PC-9 (cell line): ENCODE data around the gene ACVR1. TPM values are rescaled to one million over a fixed set of nuclear protein-coding genes. Genes with fewer than 3 reads are reported as not detected.

Source experiments
- BruUV-seq: library from RNA; stranded (reverse); fragments of 400-500 nt; replicated peaks from 2 replicates; lab custom pipeline; 2021; lab: Mats Ljungman, UMichigan
- CTCF ChIA-PET: fragments of 300-600 bp; sonication (Branson Sonifier 250); formaldehyde crosslinking; loops from one replicate; lab custom pipeline; 2022; ENCODE audit warnings: antibody characterized with exemption; lab: Charles Lee
- POLR2A ChIA-PET: fragments of 300-600 bp; sonication (Branson Sonifier 250); formaldehyde crosslinking; loops from one replicate; lab custom pipeline; 2022; ENCODE audit warnings: antibody characterized with exemption; ENCODE audit not compliant: unreplicated experiment; lab: Charles Lee
- DNase-seq, 2 experiments: peaks; one replicate each; pipeline versions ENCODE4 v3.0.0 to v3.0.0-alpha.2; 2015 to 2022; ENCODE audit warnings: mixed read lengths in 1 of 2
- H2AFZ ChIP-seq: fragments of 200-600 bp; sonication (generic); 2 replicates; pipeline ENCODE4 v1.8.1; 2017; ENCODE audit warnings: antibody characterized with exemption
- H3F3A ChIP-seq: fragments of 200-600 bp; sonication (generic); 2 replicates; pipeline ENCODE4 v1.8.1; 2017; ENCODE audit warnings: antibody characterized with exemption, mild to moderate bottlenecking, low read depth; ENCODE audit not compliant: insufficient read depth
- H3K27ac ChIP-seq: fragments of 200-600 bp; sonication (generic); 2 replicates; pipeline ENCODE4 v1.6.1; 2016; ENCODE audit warnings: mixed run types
- H3K27me3 ChIP-seq: fragments of 200-600 bp; sonication (generic); 2 replicates; pipeline ENCODE4 v1.6.1; 2016; ENCODE audit warnings: low read depth, mixed run types; ENCODE audit not compliant: insufficient read depth
- H3K36me3 ChIP-seq: fragments of 200-600 bp; sonication (generic); 2 replicates; pipeline ENCODE4 v1.6.1; 2016; ENCODE audit warnings: low read depth, mixed run types
- H3K4me1 ChIP-seq: fragments of 200-600 bp; sonication (generic); replicated peaks from 2 replicates; pipeline ENCODE4 v1.6.1; 2016; ENCODE audit warnings: mixed run types; ENCODE audit not compliant: insufficient read depth
- H3K4me2 ChIP-seq: fragments of 200-600 bp; sonication (generic); 2 replicates; pipeline ENCODE4 v1.6.1; 2017; ENCODE audit warnings: mixed run types
- H3K4me3 ChIP-seq: fragments of 200-600 bp; sonication (generic); 2 replicates; pipeline ENCODE4 v1.6.1; 2016; ENCODE audit warnings: mixed run types
- H3K79me2 ChIP-seq: fragments of 200-600 bp; sonication (generic); 2 replicates; pipeline ENCODE4 v1.6.1; 2017; ENCODE audit warnings: low read depth, mixed run types
- H3K9me2 ChIP-seq: fragments of 200-600 bp; sonication (generic); 2 replicates; pipeline ENCODE4 v1.8.1; 2017; ENCODE audit warnings: mild to moderate bottlenecking; ENCODE audit not compliant: insufficient read depth
- H3K9me3 ChIP-seq: fragments of 200-600 bp; sonication (generic); 2 replicates; pipeline ENCODE4 v1.8.1; 2016; ENCODE audit warnings: low read depth; ENCODE audit not compliant: insufficient read depth
- H4K20me1 ChIP-seq: fragments of 200-600 bp; sonication (generic); 2 replicates; pipeline ENCODE4 v1.8.1; 2017; ENCODE audit not compliant: insufficient read depth
- CTCF ChIP-seq: fragments of 200-600 bp; sonication (generic); conservative IDR thresholded peaks from 2 replicates; pipeline ENCODE4 v1.6.1; 2017; ENCODE audit warnings: mixed run types, antibody characterized with exemption, mild to moderate bottlenecking, moderate library complexity
- EZH2 ChIP-seq: fragments of 200-600 bp; sonication (generic); IDR thresholded peaks from 2 replicates; pipeline ENCODE4 v1.8.0; 2017; ENCODE audit warnings: antibody characterized with exemption, low read depth
- intact Hi-C: fragments of 100-400 bp; cut with micrococcal nuclease; formaldehyde crosslinking; loops from one replicate; pipeline ENCODE4 v1.10.0; 2022; ENCODE audit not compliant: unreplicated experiment
- total RNA-seq: library from RNA; stranded (reverse); gene quantifications from 2 replicates; pipeline ENCODE4 v1.2.3, GENCODE V29; 2021

Gene ACVR1
- total RNA-seq, 1 experiment from 2014 or later: 8.9 TPM

DNA sequence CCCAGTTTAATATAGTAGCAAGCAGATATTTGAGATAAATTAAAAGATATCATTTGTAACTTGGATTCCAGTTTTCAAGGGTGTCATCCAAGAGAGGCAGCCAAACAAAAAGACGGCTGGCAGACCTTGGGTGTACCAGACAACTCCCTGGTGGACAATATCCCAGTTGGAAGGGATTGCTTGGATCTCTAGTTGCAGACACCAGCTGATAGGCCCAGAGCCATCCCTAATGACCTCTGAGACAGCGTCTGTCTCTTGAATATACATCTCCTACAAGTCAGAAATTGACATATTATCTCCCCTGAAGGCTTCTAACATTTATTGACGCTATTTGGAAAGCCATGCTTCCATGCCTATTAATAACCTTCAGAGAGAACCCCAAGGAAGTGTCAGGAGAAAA lies 67.7 kb downstream of the ACVR1 start:
- no peaks in the 10 kb centered on the region for H3K9me2 ChIP-seq
- H3K4me2 ChIP-seq: no peak overlapping the region
- no peaks in the 10 kb centered on the region for H3K9me3 ChIP-seq
- H3K79me2 ChIP-seq: no peaks in the 10 kb centered on the region
- ChIA-PET POLR2A (no interaction called here), CTCF (no interaction called here)
- H3K4me3 ChIP-seq: no peak overlapping the region
- no peaks in the 10 kb centered on the region for H3K36me3 ChIP-seq
- DNase-seq: no peak
- no peak overlapping the region for H3K27ac ChIP-seq
- H3K4me1 ChIP-seq: no peaks in the 10 kb centered on the region
- H4K20me1 ChIP-seq: no peaks in the 10 kb centered on the region
- no peak for TF ChIP-seq EZH2
- no peak for TF ChIP-seq CTCF
- H3K27me3 ChIP-seq: no peaks in the 10 kb centered on the region
- H3F3A ChIP-seq: no peaks in the 10 kb centered on the region
- BruUV-seq: no TSS peak
- intact Hi-C loops: no loop called here
- no peak overlapping the region for H2AFZ ChIP-seq

DNA sequence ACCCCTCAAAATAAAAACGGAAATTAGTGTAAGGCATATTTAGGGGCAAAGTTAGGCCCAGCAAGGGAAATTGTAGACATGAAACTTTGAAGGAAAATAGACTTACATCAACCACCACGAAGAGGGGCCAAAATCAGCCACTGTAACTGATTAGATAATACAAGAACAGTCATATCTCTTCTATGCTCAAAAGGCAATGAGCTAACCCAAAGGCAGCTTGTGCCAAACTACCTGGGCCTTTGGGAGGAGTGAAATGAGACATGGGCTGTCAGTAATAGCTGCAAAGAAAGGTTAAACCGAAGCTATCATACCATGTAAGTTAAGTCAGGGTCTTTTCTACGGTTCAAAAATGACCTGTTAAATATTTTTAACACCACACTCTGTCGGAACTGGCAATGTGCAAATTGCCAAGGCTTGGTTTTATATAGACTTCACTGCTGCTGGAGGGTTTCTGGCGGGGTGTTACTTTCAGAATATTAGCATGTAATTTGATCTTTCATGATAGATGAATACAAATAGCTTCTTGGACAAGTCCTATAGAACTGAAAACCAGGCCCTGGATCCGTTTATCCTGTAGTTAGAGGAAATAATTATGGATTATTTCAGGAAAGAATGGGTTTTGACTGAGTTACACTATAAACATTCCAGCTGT lies 69.6 kb downstream of the ACVR1 start:
- no TSS peak for BruUV-seq
- H3K27ac ChIP-seq: no peak overlapping the region
- intact Hi-C loops: no loop called here
- H3K79me2 ChIP-seq: no peaks in the 10 kb centered on the region
- H3K4me1 ChIP-seq: no peaks in the 10 kb centered on the region
- ChIA-PET POLR2A (interaction anchor here (0.6 kb wide), 1 partner anchor 1965 kb away, joined by 5 read pairs; no protein-coding TSS in a partner anchor), CTCF (no interaction called here)
- H3K4me2 ChIP-seq: no peak overlapping the region
- TF ChIP-seq CTCF: no peak
- TF ChIP-seq EZH2: no peak
- H3K27me3 ChIP-seq: no peaks in the 10 kb centered on the region
- H4K20me1 ChIP-seq: no peaks in the 10 kb centered on the region
- no peaks in the 10 kb centered on the region for H3F3A ChIP-seq
- H3K36me3 ChIP-seq: no peaks in the 10 kb centered on the region
- H2AFZ ChIP-seq: no peak overlapping the region
- no peaks in the 10 kb centered on the region for H3K9me3 ChIP-seq
- H3K4me3 ChIP-seq: no peak overlapping the region
- H3K9me2 ChIP-seq: no peaks in the 10 kb centered on the region
- DNase-seq: no peak

DNA sequence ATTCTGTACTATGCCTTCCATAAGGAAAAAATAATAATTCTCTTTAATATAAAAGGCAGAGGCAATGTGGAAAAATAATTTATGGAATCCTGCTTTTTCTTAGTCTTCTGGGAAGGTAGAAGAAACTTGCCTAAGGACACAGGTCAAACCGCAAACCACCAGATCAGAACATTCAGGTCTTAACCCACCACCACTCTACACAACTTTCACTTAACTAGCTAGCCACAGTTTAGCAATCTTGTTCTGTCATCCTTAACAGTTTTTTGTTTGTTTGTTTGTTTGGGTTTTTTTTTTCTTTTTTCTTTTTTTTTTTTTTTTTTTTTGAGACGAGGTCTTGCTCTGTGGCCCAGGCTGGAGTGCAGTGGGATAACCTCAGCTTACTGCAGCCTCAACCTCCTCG lies 70.6 kb downstream of the ACVR1 start:
- Histone ChIP-seq H3K36me3 (no peaks in the 10 kb centered on the region), H3K4me3 (no peak overlapping the region), H3K79me2 (no peaks in the 10 kb centered on the region), H3K4me1 (no peaks in the 10 kb centered on the region), H3K27ac (no peak overlapping the region), H3F3A (no peaks in the 10 kb centered on the region), H3K4me2 (no peak overlapping the region), H3K9me2 (no peaks in the 10 kb centered on the region), H4K20me1 (no peaks in the 10 kb centered on the region), H3K9me3 (no peaks in the 10 kb centered on the region), H2AFZ (no peak overlapping the region), H3K27me3 (no peaks in the 10 kb centered on the region)
- intact Hi-C loops: no loop called here
- ChIA-PET POLR2A (no interaction called here), CTCF (no interaction called here)
- no TSS peak for BruUV-seq
- TF ChIP-seq CTCF: no peak
- no peak for DNase-seq
